ENCODE measurements around the gene EML3. TPM values are rescaled to one million over a fixed set of nuclear protein-coding genes. Genes with fewer than 3 reads are reported as not detected.
A peak's percentile ranks its signal among the peaks of the same experiment; 100 is the strongest.

The EML3 gene
- total RNA-seq, 2 experiments from 2014 or later: 121 to 122 TPM

- Mint-ChIP-seq H3K4me1 (peaks cover 88% of the 10 kb centered on the region), H3K9me3 (no peaks in the 10 kb centered on the region), H3K27me3 (peaks cover 13% of the 10 kb centered on the region), H3K27ac (peak overlapping the region; percentile 99), H3K4me3 (peak overlapping the region; percentile 67), H3K36me3 (ENCODE audit: low read depth) (peaks cover 1% of the 10 kb centered on the region)
- DNase-seq: peak; percentile 84
- ChIA-PET CTCF (interaction anchor here (0.9 to 11.6 kb wide), 12 partner anchors 9 to 163 kb away, joined by 3 to 268 read pairs (median 4); partner anchors contain the start of genes AHNAK and TUT1), POLR2A (interaction anchor here (0.9 to 10.8 kb wide), 18 partner anchors 11 to 329 kb away, joined by 3 to 364 read pairs (median 5); partner anchors contain the start of genes AHNAK, C11orf98, CSKMT and EEF1G)
Observed at GRCh38 chr11:62553080-62553838, 59.3 kb downstream of the EML3 start.

- peak overlapping the region; percentile 99 for H3K27ac Mint-ChIP-seq
- peaks cover 88% of the 10 kb centered on the region for H3K4me1 Mint-ChIP-seq
- DNase-seq: no peak
- H3K9me3 Mint-ChIP-seq: no peaks in the 10 kb centered on the region
- H3K4me3 Mint-ChIP-seq: peak overlapping the region; percentile 67
- H3K36me3 Mint-ChIP-seq (ENCODE audit: low read depth): no peaks in the 10 kb centered on the region
- POLR2A ChIA-PET: interaction anchor here (0.9 to 10.8 kb wide), 20 partner anchors 8 to 330 kb away, joined by 3 to 364 read pairs (median 5); partner anchors contain the start of genes AHNAK, C11orf98, CSKMT and EEF1G
- peaks cover 20% of the 10 kb centered on the region for H3K27me3 Mint-ChIP-seq
- CTCF ChIA-PET: interaction anchor here (0.8 to 11.6 kb wide), 13 partner anchors 8 to 162 kb away, joined by 3 to 268 read pairs (median 5); partner anchors contain the start of genes AHNAK and TUT1
Observed at GRCh38 chr11:62552485-62553079, 60.0 kb downstream of the EML3 start.

Other genes starting within 250 kb of the EML3 start
- gene SCGB1A1, start 193.7 kb downstream of the EML3 start, total RNA-seq: not detected
- gene AHNAK, start 66.0 kb downstream of the EML3 start, total RNA-seq: 100 to 1,000 TPM; 323 to 360 TPM
- gene EEF1G, start 38.9 kb downstream of the EML3 start, total RNA-seq: 100 to 1,000 TPM; 991 to 999 TPM
- gene TUT1, start 21.3 kb downstream of the EML3 start, total RNA-seq: 10 to 100 TPM; 23.7 to 25.2 TPM
- gene MTA2, start 10.9 kb downstream of the EML3 start, total RNA-seq: 100 to 1,000 TPM; 226 TPM
- gene ROM1, start 482 bp upstream of the EML3 start, total RNA-seq: 1 to 10 TPM; 1.6 to 2.2 TPM
- gene B3GAT3, start 9.2 kb upstream of the EML3 start, total RNA-seq: 10 to 100 TPM; 58.9 to 67.1 TPM
- 100 to 1,000 TPM; 278 to 284 TPM for gene GANAB, start 33.8 kb upstream of the EML3 start, total RNA-seq
- gene INTS5, start 40.5 kb upstream of the EML3 start, total RNA-seq: 10 to 100 TPM; 30.6 to 32.1 TPM
- gene C11orf98, start 52.4 kb upstream of the EML3 start, total RNA-seq: 10 to 100 TPM; 88.4 to 93.5 TPM
- 10 to 100 TPM; 16.6 to 18.3 TPM for gene CSKMT, start 52.5 kb upstream of the EML3 start, total RNA-seq
- 1 to 10 TPM; 7.9 to 8.2 TPM for gene UQCC3, start 58.9 kb upstream of the EML3 start, total RNA-seq
- 10 to 100 TPM; 17.2 to 18.3 TPM for gene LBHD1, start 59.5 kb upstream of the EML3 start, total RNA-seq
- 100 to 1,000 TPM; 135 to 139 TPM for gene UBXN1, start 66.3 kb upstream of the EML3 start, total RNA-seq
- gene LRRN4CL, start 76.8 kb upstream of the EML3 start, total RNA-seq: under 1 TPM; 0.18 to 0.20 TPM
- 10 to 100 TPM; 24.2 to 28.9 TPM for gene BSCL2, start 94.6 kb upstream of the EML3 start, total RNA-seq
- not detected for gene GNG3, start 94.9 kb upstream of the EML3 start, total RNA-seq
- gene HNRNPUL2, start 114.7 kb upstream of the EML3 start, total RNA-seq: 10 to 100 TPM; 65.1 to 65.3 TPM
- 10 to 100 TPM; 48.3 to 48.4 TPM for gene TTC9C, start 115.7 kb upstream of the EML3 start, total RNA-seq
- 10 to 100 TPM; 13.3 to 13.4 TPM for gene ZBTB3, start 141.4 kb upstream of the EML3 start, total RNA-seq
- 10 to 100 TPM; 89.2 to 94.1 TPM for gene POLR2G, start 148.8 kb upstream of the EML3 start, total RNA-seq
- 10 to 100 TPM; 15.2 to 16.0 TPM for gene TAF6L, start 158.6 kb upstream of the EML3 start, total RNA-seq
- gene TMEM179B, start 174.6 kb upstream of the EML3 start, total RNA-seq: 10 to 100 TPM; 46.9 to 48.2 TPM
- 10 to 100 TPM; 18.0 to 21.0 TPM for gene TMEM223, start 179.2 kb upstream of the EML3 start, total RNA-seq
- 10 to 100 TPM; 80.3 to 82.4 TPM for gene NXF1, start 192.7 kb upstream of the EML3 start, total RNA-seq
- gene STX5, start 219.3 kb upstream of the EML3 start, total RNA-seq: 10 to 100 TPM; 40.6 to 41.6 TPM
- gene TEX54, start 220.1 kb upstream of the EML3 start, total RNA-seq: not detected
- 10 to 100 TPM; 46.1 to 48.4 TPM for gene WDR74, start 226.8 kb upstream of the EML3 start, total RNA-seq

All from activated CD4-positive, alpha-beta memory T cell treated with anti-CD3 and anti-CD28 coated beads, Interleukin-2, amount 10 ng/mL, durations not matched to agents 7 days and 5 days (primary cell).